ENCODE data around the gene FYN.

Gene FYN

DNA sequence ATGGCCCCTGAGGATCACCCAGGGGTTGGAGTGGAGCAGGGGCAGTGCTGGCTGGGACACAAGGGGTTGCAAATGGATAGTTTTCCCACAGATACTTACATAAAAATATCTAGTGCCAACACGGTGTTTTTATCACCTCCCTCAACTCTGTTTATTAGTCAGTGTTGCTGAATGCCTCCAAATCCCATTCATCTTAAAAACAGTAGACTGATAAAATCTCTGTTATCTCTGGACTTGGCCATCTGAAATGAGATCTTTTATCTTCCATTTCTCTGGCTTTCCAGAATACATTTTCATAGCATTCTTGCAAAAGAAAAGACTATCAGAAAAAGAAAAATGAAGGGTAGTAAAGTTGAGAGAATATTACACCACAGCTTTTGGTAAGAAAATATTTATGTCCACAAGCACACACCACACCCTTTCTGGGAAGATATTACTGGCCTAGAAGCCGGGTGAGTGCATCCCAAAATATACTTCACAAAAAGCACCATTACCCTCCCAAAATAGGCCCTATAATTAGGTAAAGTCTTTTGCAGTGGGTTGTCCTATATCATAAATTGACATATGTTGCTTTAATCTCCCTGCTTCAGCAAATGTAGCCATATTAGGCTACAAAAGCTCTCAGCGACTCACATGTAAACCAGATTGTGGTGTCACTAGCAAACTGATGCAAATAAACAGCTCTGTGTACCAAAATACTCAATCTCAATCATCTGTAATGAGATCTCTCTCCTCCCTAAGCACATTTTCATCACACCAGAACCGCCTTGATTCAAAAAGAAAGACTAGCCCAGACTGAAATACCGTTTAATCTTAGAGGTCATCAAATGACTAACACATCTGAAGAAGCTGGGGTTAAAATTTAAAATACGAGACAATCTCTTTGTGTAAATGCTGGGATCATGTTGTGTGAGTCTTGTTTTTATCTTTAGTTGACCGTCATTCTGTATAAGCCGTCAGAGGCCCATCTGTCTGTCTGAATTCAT is 96.7 kb downstream of the FYN start:
- FAIRE-seq (peak; percentile 52), DNase-seq (ENCODE audit: extremely low spot score, insufficient read length, low read depth) (no peak)

DNA sequence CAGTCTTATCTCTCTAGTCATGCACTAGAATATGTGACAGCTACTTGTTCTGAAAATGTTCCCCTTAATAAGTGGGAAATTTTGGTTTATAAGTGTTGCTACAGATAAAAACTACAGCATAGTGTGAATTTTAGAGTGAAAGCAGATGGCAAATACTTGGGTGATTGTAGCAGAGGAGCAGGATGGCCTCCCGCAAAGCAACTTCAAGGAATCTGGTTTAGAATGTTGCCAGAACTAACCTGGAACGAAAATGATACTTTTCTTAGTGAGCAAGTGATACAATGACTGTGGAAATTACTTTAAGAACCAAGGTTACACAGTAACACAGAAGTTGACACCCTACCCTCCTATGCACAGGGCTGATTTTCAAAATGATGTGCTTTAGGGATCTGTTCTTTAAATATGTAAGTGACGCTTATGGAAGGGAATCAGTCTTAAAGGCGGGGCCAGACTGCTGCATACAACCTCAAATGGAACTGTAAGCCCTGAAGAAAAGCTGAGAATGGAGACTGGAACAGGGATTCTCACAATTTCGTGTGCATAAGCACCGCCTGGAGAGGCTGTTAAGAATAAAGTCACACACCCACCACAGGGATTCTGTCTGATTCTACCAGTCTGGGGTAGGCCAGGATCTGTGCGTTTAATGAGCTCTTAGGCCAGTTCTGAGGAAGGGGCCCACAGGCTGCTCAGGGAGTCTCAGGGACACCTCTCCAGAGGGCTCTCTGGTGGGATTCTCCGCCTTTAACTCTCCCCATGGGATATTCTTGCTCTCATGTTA is 97.9 kb downstream of the FYN start:
- no peak for DNase-seq (ENCODE audit: extremely low spot score, insufficient read length, low read depth)
- no peak for FAIRE-seq

DNA sequence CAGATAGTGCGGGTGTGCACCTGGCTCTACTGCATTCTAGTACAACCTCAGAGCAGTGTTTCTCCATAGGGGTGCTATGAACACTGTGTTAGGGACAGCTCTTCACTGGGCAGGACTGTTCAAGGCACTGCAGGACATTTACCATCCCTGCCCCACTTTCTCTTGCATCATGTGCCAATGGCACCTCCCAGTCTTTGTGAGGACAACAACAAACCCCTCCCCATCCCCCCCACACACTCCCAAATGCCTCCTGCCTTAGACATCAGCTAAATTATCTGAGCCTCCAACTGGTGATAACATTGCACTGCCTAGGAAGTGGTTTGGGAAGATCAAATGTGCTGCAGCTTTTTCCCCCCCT is 98.9 kb downstream of the FYN start:
- DNase-seq (ENCODE audit: extremely low spot score, insufficient read length, low read depth) (no peak), FAIRE-seq (no peak)

DNA sequence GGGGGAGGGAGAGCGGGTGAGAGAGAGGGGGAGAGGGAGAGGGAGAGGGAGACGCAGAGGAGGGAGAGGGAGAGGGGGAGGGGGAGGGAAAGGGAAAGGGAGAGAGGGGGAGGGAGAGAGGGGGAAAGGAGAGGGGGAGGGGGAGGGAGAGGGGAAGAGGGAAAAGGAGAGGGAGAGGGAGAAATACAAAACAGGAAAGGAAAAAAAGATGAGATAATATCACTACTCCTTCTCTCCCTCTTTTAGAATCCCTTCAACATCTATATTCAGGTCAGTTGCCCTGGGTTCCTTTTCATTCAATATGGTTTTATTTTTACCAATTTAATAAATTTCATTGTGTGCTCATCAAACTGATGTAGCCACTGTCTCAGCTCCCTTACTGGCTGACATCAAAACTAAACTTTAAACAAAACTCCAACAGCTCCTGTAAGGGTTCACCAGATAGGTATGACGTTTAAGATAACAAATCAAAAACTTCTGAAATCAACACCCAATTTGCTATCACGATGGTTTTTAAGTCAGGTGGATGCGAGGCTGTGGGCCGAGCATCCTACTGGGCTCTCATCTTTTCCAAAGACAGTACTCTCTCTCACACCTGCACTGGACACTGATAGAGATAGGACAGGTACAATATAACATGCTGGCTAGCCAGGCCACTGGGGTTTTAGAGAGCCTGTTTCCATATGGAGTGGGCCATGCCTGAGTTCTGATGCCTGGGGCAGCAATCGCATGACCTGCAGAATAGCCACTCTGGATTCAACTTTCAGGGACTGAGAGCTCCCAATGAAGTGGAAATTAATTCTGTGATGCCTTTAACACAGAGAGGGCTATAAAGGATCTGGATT is 99.5 kb downstream of the FYN start:
- no peak for FAIRE-seq
- DNase-seq (ENCODE audit: extremely low spot score, insufficient read length, low read depth): no peak

DNA sequence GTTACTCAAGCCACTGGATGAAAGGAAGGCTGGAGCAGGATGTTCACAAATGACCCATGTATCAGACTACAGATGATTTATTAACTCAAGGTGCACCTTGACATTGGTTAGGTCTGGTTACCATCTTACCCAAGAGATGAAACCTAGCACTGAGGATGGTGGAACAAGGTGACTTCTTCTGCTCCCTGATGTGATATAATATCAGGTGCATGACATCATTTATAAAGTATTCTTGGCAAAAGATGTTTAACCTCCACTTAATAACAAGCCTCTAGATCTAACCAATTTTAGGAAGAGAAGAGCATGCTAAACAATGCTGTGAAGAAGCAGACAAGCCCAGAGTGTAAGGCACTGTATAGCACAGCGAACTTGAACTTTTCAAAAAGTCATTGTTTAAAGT is 100.9 kb downstream of the FYN start:
- DNase-seq (ENCODE audit: extremely low spot score, insufficient read length, low read depth): no peak
- no peak for FAIRE-seq

DNA sequence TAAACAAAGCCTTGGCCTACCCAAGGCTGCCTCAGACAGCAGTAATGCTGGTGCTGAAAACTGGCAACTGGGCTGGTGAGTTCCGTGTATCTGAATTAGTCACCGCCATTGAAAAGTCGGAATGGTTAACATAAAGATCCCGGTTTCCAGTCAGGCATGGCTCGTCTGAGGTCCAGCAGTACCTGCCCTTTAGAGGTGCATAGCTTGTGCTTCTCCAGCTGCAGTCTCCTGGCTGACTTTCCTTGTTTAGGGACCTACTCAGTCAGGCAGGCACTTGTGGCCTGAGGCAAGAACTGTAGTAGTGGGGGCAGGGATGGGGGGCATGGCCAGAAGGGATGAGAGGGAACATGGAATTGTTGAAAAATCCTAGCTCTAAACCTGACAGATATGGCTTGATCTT is 101.6 kb downstream of the FYN start:
- DNase-seq (ENCODE audit: extremely low spot score, insufficient read length, low read depth): no peak
- no peak for FAIRE-seq

DNA sequence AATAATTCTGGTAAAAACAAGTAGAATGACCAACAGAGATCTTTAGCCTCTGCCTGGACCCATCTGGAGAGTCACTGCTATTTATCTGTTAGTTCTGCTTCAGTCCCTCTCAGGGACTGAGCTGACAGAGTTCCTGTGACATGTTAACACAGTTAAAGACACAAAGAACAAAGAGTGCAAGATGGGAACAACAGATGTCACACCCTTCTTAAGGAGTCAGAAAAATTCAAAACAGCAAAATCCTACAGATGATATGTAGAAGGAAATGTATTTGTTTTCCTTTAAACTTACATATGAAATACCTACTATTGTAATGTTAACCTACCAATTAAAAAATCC is 102.2 kb downstream of the FYN start:
- DNase-seq (ENCODE audit: extremely low spot score, insufficient read length, low read depth) (no peak), FAIRE-seq (no peak)

DNA sequence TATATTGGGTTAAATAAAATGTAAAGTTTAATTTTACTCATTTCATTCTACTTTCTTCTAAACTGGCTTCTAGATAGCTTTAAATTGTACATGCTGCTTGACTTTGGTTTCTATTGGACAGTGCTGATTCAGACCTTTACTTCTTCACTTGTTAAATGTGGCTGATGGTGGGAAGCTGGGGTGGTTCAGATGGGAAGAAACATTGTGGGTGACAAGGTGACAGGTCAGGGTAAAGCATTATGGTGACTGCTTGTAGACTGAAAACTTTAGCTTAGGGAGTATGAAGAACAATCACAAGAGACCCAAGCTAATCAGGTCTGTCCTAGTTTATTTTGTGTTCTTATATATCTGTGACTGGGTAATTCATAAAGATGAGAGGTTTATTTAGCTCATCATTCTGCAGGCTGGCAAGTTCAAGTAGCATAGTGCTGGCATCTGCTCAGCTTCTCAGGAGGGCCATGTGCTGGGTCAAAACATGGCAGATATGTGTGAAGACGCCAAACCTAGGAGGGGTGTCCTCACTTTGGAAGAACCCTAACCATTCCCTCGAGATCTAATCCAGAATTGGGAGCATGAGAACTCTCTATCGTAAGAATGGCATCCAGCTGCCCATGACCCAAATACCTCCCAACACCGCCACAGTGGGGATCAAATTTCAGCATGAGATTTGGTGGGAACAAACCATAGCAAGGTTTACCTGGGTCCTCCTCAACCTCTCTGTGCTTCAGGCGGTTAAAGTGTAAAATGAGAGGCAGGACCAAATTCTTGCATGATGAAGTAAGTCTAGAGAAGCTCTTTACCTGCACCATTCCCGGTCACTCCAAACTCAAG is 102.8 kb downstream of the FYN start:
- no peak for FAIRE-seq
- no peak for DNase-seq (ENCODE audit: extremely low spot score, insufficient read length, low read depth)

DNA sequence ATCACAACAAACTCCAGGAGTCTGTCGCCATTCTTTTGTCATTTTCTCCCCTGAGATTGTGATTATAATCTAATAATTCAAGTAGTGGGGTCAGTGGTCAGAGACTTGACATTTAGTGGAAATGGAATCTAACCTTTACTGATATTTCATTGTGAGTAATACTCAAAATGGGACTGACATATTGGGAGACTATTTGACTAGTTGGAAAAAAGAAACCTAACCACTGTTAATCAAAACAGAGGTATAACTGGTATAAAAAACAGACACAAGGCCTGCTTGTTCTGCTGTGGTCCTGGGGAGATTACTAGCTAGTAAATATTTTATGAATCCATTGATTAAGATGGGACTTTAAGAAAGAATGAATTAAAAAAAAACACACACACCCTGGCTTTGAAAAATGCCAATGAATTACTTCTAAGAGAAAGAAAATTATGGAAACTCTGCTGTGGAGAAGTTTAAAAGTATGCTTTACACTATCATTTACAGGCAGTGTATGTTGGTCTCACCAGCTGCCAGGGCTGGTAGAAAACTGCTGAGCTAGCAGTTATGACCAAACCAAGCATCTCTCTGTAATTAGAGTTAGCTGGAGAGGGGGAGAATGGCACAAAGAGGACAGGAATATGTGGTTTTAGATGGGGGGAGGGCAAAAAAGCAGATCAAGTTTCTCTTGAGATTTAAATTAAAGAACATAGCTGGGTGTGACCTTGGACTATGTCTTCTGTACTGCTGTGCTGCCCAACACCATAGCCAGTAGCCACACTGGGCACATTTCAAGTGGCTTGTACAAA is 103.7 kb downstream of the FYN start:
- FAIRE-seq: no peak
- DNase-seq (ENCODE audit: extremely low spot score, insufficient read length, low read depth): no peak

DNA sequence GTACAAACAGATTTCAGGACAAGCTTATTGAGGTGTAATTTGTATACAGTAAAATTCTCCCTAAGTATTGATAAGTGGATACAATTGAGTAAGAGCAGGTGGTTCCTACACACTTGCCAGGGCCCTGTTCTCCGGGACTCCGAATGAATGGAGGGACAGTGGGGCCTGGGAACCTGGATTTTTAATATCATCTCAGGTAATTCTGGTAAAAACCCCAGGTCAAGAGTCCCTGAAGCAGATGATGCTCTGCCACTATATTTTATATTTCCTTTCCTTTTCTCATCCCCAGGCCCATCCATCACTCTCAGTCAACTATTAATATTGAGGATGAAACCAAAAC is 104.9 kb downstream of the FYN start:
- FAIRE-seq: no peak

DNA sequence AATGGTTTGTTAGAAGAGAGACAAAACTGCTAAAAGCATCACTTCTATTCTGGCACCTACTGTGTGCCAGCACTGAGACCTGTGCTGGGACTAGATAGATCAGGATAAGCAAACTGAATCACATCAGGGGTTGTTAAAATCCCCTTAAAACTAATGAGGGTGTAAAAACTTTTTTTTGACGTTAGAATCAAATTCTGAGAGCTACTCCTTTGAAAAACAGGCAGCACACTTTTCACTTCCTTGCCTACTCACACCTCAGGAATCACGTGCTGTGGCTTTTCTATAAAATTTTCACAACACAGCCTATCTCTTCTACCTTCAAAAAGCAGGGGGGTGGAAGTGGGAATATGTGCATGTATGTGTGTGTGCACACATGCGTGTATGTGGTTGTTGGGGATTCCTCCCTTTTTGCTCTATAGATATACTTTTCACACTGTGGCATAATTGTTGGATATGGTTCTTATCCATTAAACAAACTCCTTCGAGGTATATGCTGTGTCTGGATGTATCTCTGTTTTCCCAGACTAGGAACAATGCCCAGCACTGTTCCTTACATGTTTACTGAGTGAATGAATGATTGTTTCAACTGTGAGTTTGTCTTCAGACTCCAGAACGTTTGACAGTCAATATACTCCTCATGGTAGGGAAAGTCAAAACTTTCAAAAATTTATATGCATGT is 105.4 kb downstream of the FYN start:
- DNase-seq (ENCODE audit: extremely low spot score, insufficient read length, low read depth) (no peak), FAIRE-seq (no peak)

More for the DNA sequence above, 104.9 kb downstream of the FYN start:
- DNase-seq (ENCODE audit: extremely low spot score, insufficient read length, low read depth): no peak

DNA sequence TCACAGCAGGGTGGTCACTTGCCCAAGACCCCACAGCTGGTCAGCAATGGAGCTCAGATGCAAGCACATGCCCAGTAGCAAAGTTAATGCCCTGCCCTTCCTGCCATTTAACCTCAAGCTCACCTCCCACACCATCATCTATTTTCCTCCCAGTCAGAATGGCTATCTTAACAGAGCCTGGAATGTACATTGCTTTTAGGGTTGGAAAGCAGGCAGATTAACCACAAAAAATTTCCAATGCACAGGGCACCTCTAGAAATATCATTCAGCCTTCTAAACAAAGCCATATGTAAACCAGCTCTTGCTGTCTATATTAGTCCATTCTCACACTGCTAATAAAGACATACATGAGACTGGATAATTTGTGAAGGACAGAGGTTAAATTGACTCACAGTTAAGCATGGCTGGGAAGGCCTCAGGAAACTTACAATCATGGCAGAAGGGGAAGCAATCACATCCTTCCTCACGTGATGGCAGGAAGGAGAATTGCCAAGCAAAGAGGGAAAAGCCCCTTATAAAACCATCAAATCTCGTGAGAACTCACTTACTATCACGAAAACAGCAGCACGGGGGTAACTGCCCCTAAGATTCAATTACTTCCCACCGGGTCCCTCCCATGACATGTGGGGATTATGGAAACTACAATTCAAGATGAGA is 106.9 kb downstream of the FYN start:
- peak; percentile 60 for FAIRE-seq
- DNase-seq (ENCODE audit: extremely low spot score, insufficient read length, low read depth): no peak

DNA sequence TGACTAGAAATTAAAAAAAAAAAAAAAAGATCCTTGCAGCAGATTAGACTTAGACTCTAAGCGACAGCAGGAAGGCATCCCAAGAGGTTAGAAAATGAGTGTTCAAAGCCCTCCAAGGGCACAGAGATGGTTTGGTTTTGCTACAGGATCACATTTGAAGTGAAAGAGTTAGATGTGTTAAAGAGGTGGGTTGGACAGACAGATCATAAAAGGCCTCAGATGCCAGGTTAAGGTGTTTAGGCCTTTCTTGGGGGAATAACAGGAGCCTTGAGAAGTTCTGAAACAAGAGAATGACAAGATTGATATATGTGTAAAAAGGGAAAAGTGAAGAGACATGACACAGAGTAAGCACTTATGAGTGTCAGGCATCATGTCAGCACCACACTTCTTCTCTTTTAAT is 107.5 kb downstream of the FYN start:
- no peak for DNase-seq (ENCODE audit: extremely low spot score, insufficient read length, low read depth)
- FAIRE-seq: peak; percentile 56

DNA sequence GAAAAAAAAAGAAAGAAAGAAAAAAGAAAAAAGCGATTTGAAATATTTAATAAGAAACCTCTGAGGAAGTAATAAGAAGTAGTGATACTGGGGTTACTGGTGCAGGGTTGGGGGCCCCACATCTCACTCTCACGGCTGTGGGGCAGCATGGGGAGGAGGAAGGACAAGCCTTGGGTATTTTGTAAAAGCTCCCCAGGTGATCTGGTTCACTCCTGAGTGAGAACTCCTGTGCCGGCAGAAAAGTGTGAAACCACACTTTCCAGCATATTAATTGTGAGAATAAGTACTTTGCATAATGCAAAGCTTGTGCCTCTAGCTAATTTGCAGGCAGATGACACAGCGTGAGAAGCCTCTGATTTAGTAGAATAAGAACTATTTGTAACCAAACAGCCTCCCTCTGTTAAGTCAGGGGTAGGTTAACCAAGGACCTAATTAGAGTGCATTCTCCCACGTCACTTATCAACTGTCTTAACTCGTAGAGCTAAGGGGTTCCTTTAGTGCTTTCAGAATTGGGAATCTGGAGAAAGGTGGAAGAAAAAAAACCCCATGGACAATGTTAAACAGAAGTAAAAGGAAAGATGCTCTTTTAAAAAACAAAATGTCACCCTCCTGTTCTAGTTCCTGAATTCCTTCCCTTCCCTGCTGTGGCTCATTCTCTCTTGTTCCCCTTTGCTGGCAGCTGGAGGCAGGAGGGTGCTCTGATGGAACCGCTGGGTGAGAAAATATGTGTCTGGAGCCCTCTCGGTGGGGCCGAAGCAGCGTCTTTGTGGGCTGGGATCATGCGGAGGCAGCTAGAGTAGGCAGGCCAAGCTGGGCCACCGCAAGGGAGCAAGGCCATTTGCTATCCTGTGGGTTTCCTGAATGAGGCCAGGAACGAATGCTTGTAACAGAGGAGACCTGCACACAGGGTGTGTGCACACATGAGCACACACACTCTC is 108.7 kb downstream of the FYN start:
- DNase-seq (ENCODE audit: extremely low spot score, insufficient read length, low read depth) (peak; percentile 53), FAIRE-seq (peak; percentile 92)

DNA sequence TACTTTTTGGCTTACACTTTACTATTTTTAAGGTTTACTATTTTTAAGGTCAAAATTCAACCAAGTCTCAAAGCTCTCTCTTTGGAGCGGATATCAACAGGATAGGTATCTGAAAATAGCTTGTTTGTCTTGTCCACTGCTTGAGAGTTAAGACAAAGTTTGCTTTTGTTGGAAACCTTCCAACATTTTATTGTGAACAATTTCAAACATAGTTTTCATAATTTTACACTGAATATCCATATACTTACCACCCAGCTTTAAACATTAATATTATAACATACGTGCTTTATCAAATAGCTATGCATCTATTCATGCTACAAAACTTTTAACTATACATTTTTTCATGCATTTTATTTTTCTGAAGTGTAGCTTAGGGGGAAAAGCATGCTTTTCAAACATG is 109.9 kb downstream of the FYN start:
- no peak for FAIRE-seq
- no peak for DNase-seq (ENCODE audit: extremely low spot score, insufficient read length, low read depth)

DNA sequence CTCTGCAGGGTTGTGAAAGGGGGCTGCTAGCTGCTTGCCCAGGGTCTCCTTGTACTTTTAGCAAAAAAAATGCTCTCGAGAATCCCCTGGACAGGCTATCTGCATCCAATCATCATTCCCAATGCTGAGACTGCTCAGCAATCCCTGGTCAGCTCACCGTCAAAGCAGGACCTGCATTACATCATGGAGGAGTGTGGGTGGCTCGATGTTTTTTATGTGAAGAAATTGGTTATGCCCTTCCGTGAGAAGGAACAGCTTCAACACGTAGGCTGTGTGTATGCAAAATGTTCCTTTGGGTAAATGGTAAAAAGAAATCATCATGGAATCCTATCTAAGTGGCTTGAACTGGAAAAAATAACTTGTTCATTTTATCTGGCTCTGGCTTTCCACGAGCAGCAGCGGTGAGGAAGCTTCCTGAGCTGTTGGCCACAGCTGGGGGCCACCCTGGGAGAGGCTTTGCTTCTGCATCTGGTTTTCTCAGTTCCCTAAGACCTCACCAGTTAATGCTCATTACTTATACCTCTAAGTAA is 111.4 kb downstream of the FYN start:
- DNase-seq (ENCODE audit: extremely low spot score, insufficient read length, low read depth) (no peak), FAIRE-seq (peak; percentile 62)

DNA sequence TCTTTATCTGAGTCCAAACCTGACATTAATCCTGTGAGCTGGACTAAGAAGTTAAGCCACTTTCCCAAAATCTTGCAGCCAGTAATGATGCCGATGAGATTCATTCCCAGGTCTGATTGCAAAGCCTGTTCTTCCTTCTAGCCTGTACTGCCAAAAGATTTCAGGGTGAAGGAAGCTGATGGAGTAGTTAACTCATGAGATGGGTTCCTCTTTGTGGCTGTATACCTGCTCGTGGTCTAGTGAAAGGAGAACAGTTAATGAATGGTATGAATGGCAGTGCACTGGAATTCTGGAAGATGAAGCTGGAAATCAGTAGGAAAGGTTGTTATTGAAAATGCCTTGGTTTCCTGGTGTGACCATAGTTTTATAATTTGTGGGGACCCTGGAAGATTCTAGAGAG is 112.0 kb downstream of the FYN start:
- DNase-seq (ENCODE audit: extremely low spot score, insufficient read length, low read depth): no peak
- no peak for FAIRE-seq
